OCI-LY1 (cell line): ENCODE measurements around the gene NGF.

Experiments used
- CTCF ChIP-seq: fragments of 200-600 bp; sonication (generic), shearing (Covaris generic); IDR thresholded peaks from 2 replicates; pipeline ENCODE4 v1.5.1; 2017; ENCODE audit warnings: mild to moderate bottlenecking, antibody characterized with exemption, low read length, moderate library complexity, mixed read lengths
- EZH2 ChIP-seq: fragments of 200-600 bp; sonication (generic), shearing (Covaris generic); IDR thresholded peaks from 2 replicates; pipeline ENCODE4 v1.8.0; 2017; ENCODE audit warnings: borderline replicate concordance, mixed run types, mild to moderate bottlenecking, antibody characterized with exemption, low read length, moderate library complexity, mixed read lengths

- TF ChIP-seq CTCF, result no peak
- no peak for TF ChIP-seq EZH2
Measured at GRCh38 chr1:115277276-115277675, 60.8 kb downstream of the NGF start.
